H1 (cell line): ENCODE data around the gene SSNA1. TPM values are rescaled to one million over a fixed set of nuclear protein-coding genes. Genes with fewer than 3 reads are reported as not detected.

Experiments used
- CTCF ChIA-PET: fragments of 300-600 bp; sonication (Branson Sonifier 250); formaldehyde crosslinking; loops from one replicate; lab custom pipeline; 2021; ENCODE audit not compliant: partially characterized antibody; lab: Charles Lee
- POLR2A ChIA-PET: fragments of 300-600 bp; sonication (Branson Sonifier 250); formaldehyde crosslinking; loops from one replicate; lab custom pipeline; 2021; ENCODE audit warnings: inconsistent platforms; ENCODE audit not compliant: partially characterized antibody; lab: Charles Lee
- DNase-seq, 2 experiments: peaks; one replicate each; pipeline versions ENCODE4 v3.0.0 to v3.0.0-alpha.2; 2010 to 2022; ENCODE audit warnings: low spot score in 2 of 2, low read depth in 1 of 2, mixed read lengths in 1 of 2
- FAIRE-seq: peaks from 2 replicates; lab custom pipeline; 2011; peaks lifted over from hg19 to GRCh38; lab: Jason Lieb, UNC
- H2AFZ ChIP-seq: 2 replicates; pipeline ENCODE4 v1.8.1; 2012; ENCODE audit warnings: low read length, inconsistent platforms
- H2AK5ac ChIP-seq: 2 replicates; pipeline ENCODE4 v1.6.1; 2013; ENCODE audit warnings: low read depth, low read length
- H2BK120ac ChIP-seq: replicated peaks from 2 replicates; pipeline ENCODE3; 2013; ENCODE audit warnings: low read depth, low read length, inconsistent platforms
- H2BK12ac ChIP-seq: 2 replicates; pipeline ENCODE4 v1.6.1; 2013; ENCODE audit warnings: low read depth, low read length
- H2BK15ac ChIP-seq: 2 replicates; pipeline ENCODE4 v1.6.1; 2013; ENCODE audit warnings: low read length
- H2BK20ac ChIP-seq: 2 replicates; pipeline ENCODE4 v1.6.1; 2013; ENCODE audit warnings: low read length
- H2BK5ac ChIP-seq: 2 replicates; pipeline ENCODE4 v1.6.1; 2013; ENCODE audit warnings: low read depth, low read length
- H3K14ac ChIP-seq: 2 replicates; pipeline ENCODE4 v1.6.1; 2013; ENCODE audit warnings: inconsistent platforms; ENCODE audit not compliant: insufficient read length
- H3K18ac ChIP-seq: 2 replicates; pipeline ENCODE4 v1.6.1; 2013; ENCODE audit warnings: low read length; ENCODE audit errors: extremely low read depth
- H3K23ac ChIP-seq: 2 replicates; pipeline ENCODE4 v1.6.1; 2013; ENCODE audit warnings: inconsistent platforms; ENCODE audit not compliant: insufficient read length
- H3K23me2 ChIP-seq: 2 replicates; pipeline ENCODE4 v1.6.1; 2013; ENCODE audit warnings: low read depth, low read length
- H3K27ac ChIP-seq: 2 replicates; pipeline ENCODE4 v1.6.1; 2011; ENCODE audit warnings: low read depth, low read length, inconsistent platforms
- H3K27me3 ChIP-seq, 4 experiments: replicated peaks in 1 of 4; 1 replicate in 1 of 4; 2 replicates in 3 of 4; pipeline versions ENCODE4 v1.6.1 to v1.8.1; 2011 to 2013; ENCODE audit warnings: low read length in 3 of 4, mild to moderate bottlenecking in 3 of 4, inconsistent platforms in 2 of 4, mixed read lengths in 2 of 4, moderate library complexity in 1 of 4; ENCODE audit not compliant: control insufficient read depth in 3 of 4, insufficient read depth in 3 of 4; ENCODE audit errors: extremely low read depth in 1 of 4
- H3K36me3 ChIP-seq, 4 experiments: 2 replicates each; pipeline versions ENCODE4 v1.6.1 to v1.8.1; 2011 to 2013; ENCODE audit warnings: mild to moderate bottlenecking in 4 of 4, low read length in 3 of 4, moderate library complexity in 2 of 4, control low read depth in 1 of 4, inconsistent platforms in 1 of 4; ENCODE audit not compliant: insufficient read depth in 4 of 4, control insufficient read depth in 2 of 4
- H3K4ac ChIP-seq: replicated peaks from 2 replicates; pipeline ENCODE3; 2013; ENCODE audit warnings: low read length, low read depth, mixed read lengths, inconsistent platforms; ENCODE audit not compliant: insufficient read length
- H3K4me1 ChIP-seq, 4 experiments: replicated peaks in 1 of 4; 1 replicate in 1 of 4; 2 replicates in 3 of 4; pipeline versions ENCODE4 v1.6.1 to v1.8.1; 2011 to 2013; ENCODE audit warnings: low read length in 3 of 4, inconsistent platforms in 2 of 4, mixed read lengths in 1 of 4; ENCODE audit not compliant: insufficient read depth in 4 of 4, control insufficient read depth in 3 of 4
- H3K4me2 ChIP-seq, 2 experiments: 2 replicates each; pipeline versions ENCODE4 v1.6.1 to v1.8.1; 2011 to 2013; ENCODE audit warnings: low read depth in 2 of 2, low read length in 2 of 2, control low read depth in 1 of 2, inconsistent platforms in 1 of 2, mild to moderate bottlenecking in 1 of 2; ENCODE audit not compliant: insufficient read depth in 1 of 2
- H3K4me3 ChIP-seq, 4 experiments: fragments of 200-600, 300-600 bp in 1 of 4; sonication (generic), shearing (Covaris generic), sonication (Bioruptor Twin) in 1 of 4; 2 replicates each; pipeline versions ENCODE4 v1.5.1 to v1.8.1; 2011 to 2016; ENCODE audit warnings: low read length in 4 of 4, low read depth in 3 of 4, control low read depth in 2 of 4, inconsistent platforms in 2 of 4, mild to moderate bottlenecking in 2 of 4, mixed read lengths in 1 of 4, moderate library complexity in 1 of 4; ENCODE audit not compliant: insufficient read depth in 2 of 4; ENCODE audit errors: extremely low read depth in 1 of 4
- H3K56ac ChIP-seq: replicated peaks from 2 replicates; pipeline ENCODE3; 2013; ENCODE audit warnings: low read depth, mild to moderate bottlenecking, mixed read lengths, low read length, inconsistent platforms; ENCODE audit not compliant: insufficient read length
- H3K79me1 ChIP-seq: 2 replicates; pipeline ENCODE4 v1.6.1; 2013; ENCODE audit warnings: low read depth, low read length, control low read depth
- H3K79me2 ChIP-seq, 2 experiments: 2 replicates each; pipeline versions ENCODE4 v1.6.1 to v1.8.1; 2012 to 2013; ENCODE audit warnings: low read length in 2 of 2, mild to moderate bottlenecking in 2 of 2, inconsistent platforms in 1 of 2; ENCODE audit not compliant: insufficient read depth in 2 of 2, control insufficient read depth in 1 of 2
- H3K9ac ChIP-seq, 4 experiments: replicated peaks in 1 of 4; 1 replicate in 1 of 4; 2 replicates in 3 of 4; pipeline versions ENCODE4 v1.6.1 to v1.8.1; 2011 to 2013; ENCODE audit warnings: low read depth in 3 of 4, low read length in 3 of 4, control low read depth in 2 of 4, mild to moderate bottlenecking in 2 of 4, moderate library complexity in 2 of 4, inconsistent platforms in 1 of 4; ENCODE audit errors: extremely low read depth in 1 of 4
- H3K9me3 ChIP-seq, 2 experiments: 2 replicates each; pipeline versions ENCODE4 v1.6.1 to v1.8.1; 2012 to 2013; ENCODE audit warnings: mild to moderate bottlenecking in 2 of 2, moderate library complexity in 2 of 2, control low read depth in 1 of 2, inconsistent platforms in 1 of 2, low read depth in 1 of 2, low read length in 1 of 2, mixed read lengths in 1 of 2; ENCODE audit not compliant: insufficient read depth in 2 of 2
- H4K20me1 ChIP-seq, 2 experiments: replicated peaks in 1 of 2; 2 replicates each; pipeline versions ENCODE3 to v1.8.1; 2011 to 2013; ENCODE audit warnings: inconsistent platforms in 2 of 2, low read length in 2 of 2, mild to moderate bottlenecking in 1 of 2; ENCODE audit not compliant: insufficient read depth in 2 of 2, control insufficient read depth in 1 of 2
- H4K5ac ChIP-seq: 2 replicates; pipeline ENCODE4 v1.6.1; 2013; ENCODE audit warnings: low read length, low read depth, mixed read lengths, inconsistent platforms; ENCODE audit not compliant: insufficient read length
- H4K8ac ChIP-seq: 2 replicates; pipeline ENCODE4 v1.8.0; 2013; ENCODE audit warnings: mild to moderate bottlenecking, moderate library complexity, low read length, inconsistent platforms; ENCODE audit not compliant: insufficient read depth; ENCODE audit errors: extremely low read depth
- H4K91ac ChIP-seq: replicated peaks from 2 replicates; pipeline ENCODE3; 2013; ENCODE audit warnings: low read length, mixed read lengths, inconsistent platforms; ENCODE audit not compliant: insufficient read length
- GTF2F1 ChIP-seq: IDR thresholded peaks from 2 replicates; pipeline ENCODE4 v1.6.1; 2012; ENCODE audit warnings: low read depth, low read length, improper control_type of control experiment, borderline replicate concordance
- KDM1A ChIP-seq: fragments of 200-600, 300-600 bp; sonication (generic); IDR thresholded peaks from 2 replicates; pipeline ENCODE4 v1.7.1; 2016; ENCODE audit warnings: mild to moderate bottlenecking, low read length, borderline replicate concordance
- NRF1 ChIP-seq: IDR thresholded peaks from 2 replicates; pipeline ENCODE4 v1.6.1; 2011; ENCODE audit warnings: mild to moderate bottlenecking, low read depth, low read length, improper control_type of control experiment
- POLR2A ChIP-seq, 2 experiments: IDR thresholded peaks; 1 replicate in 1 of 2; 2 replicates in 1 of 2; pipeline ENCODE4 v1.6.1; 2011; ENCODE audit warnings: low read depth in 2 of 2, low read length in 2 of 2, mild to moderate bottlenecking in 2 of 2; ENCODE audit errors: control extremely low read depth in 1 of 2
- POLR2AphosphoS5 ChIP-seq: IDR thresholded peaks from 2 replicates; pipeline ENCODE4 v1.6.1; 2011; ENCODE audit warnings: low read depth, low read length
- RXRA ChIP-seq: IDR thresholded peaks from 2 replicates; pipeline ENCODE4 v1.6.1; 2011; ENCODE audit warnings: low read depth, mild to moderate bottlenecking, low read length, moderate library complexity; ENCODE audit not compliant: insufficient read depth
- SIRT6 ChIP-seq: IDR thresholded peaks from one replicate; pipeline ENCODE4 v1.7.1; 2012; ENCODE audit warnings: low read length, inconsistent platforms
- ZNF274 ChIP-seq: IDR thresholded peaks from 2 replicates; pipeline ENCODE4 v1.7.0; 2012; ENCODE audit warnings: low read length, borderline replicate concordance; ENCODE audit errors: extremely low read depth
- WGBS, 2 experiments: shearing (Covaris generic) in 1 of 2; methylation state at CpG; one replicate each; pipeline versions ENCODE4 v1.1.6 to v1.1.7; 2013 to 2015; ENCODE audit warnings: low lambda C conversion rate in 2 of 2, mixed read lengths in 2 of 2, inconsistent platforms in 1 of 2, low coverage in 1 of 2, missing lambda C conversion rate in 1 of 2; ENCODE audit not compliant: insufficient replicate concordance in 2 of 2, insufficient coverage in 1 of 2, insufficient read length in 1 of 2; ENCODE audit errors: extremely low coverage in 1 of 2, missing lambda C conversion rate in 1 of 2; 5-methylcytosine and 5-hydroxymethylcytosine counted together
- polyA plus RNA-seq, 7 experiments: library from polyadenylated mRNA; depleted of rRNA in 3 of 7; stranded (reverse) in 5 of 7; unstranded in 2 of 7; fragments of >200 nt in 5 of 7; fragments of 200-250 nt in 2 of 7; gene quantifications; 1 replicate in 5 of 7; 2 replicates in 1 of 7; 4 replicates in 1 of 7; pipeline versions ENCODE4 v1.2.1 to v1.2.3, GENCODE V29; 2011 to 2013; ENCODE audit warnings: missing spikeins in 2 of 7, mixed read lengths in 2 of 7
- total RNA-seq: library from RNA; stranded (reverse); fragmentation: NEBNext Ultra II Directional; extraction: Animal tissue kit (Norgen Biotek cat#: 25700); gene quantifications from 2 replicates; pipeline ENCODE4 v1.2.1, GENCODE V29; 2021

The SSNA1 gene
- total and polyA plus RNA-seq, 2 of the 8 experiments (the other 6 are each of a cell fraction or from before 2014, with no cell fraction given): 87.3 to 157 TPM

- no peak overlapping the region for H2BK20ac ChIP-seq
- H3K4me1 ChIP-seq: peaks cover 0 to 17% (median 6%) of the 10 kb centered on the region in 4 experiments; a peak in 5 of 7 replicates
- no peak overlapping the region for H4K91ac ChIP-seq
- H2AK5ac ChIP-seq: no peak overlapping the region
- H3K36me3 ChIP-seq: peaks cover 3 to 24% (median 11%) of the 10 kb centered on the region in 4 experiments; a peak in 7 of 8 replicates
- H2BK12ac ChIP-seq: no peak overlapping the region
- no peak overlapping the region for H3K14ac ChIP-seq
- H3K79me1 ChIP-seq: peaks cover 5% of the 10 kb centered on the region
- H3K9me3 ChIP-seq: no peaks in the 10 kb centered on the region
- H4K8ac ChIP-seq: no peak overlapping the region
- POLR2A ChIA-PET: interaction anchor here (1.2 to 11.0 kb wide), 2 partner anchors 20 to 44 kb away, joined by 3 to 107 read pairs; partner anchors contain the start of genes NDOR1 and TMEM203
- no peak overlapping the region for H3K4ac ChIP-seq
- no peak overlapping the region for H2BK120ac ChIP-seq
- no peak overlapping the region for H3K56ac ChIP-seq
- H3K4me3 ChIP-seq: no peak overlapping the region
- no peak overlapping the region for H3K18ac ChIP-seq
- H4K20me1 ChIP-seq: peaks cover 4 to 29% of the 10 kb centered on the region in 2 experiments
- CTCF ChIA-PET: interaction anchor here (1.0 to 14.0 kb wide), 3 partner anchors 9 to 43 kb away, joined by 3 to 204 read pairs (median 47); partner anchors contain the start of genes CYSRT1, RNF208, RNF224 and SLC34A3
- H2AFZ ChIP-seq: no peak overlapping the region
- no peak overlapping the region for H2BK15ac ChIP-seq
- no peak for TF ChIP-seq RXRA
- no peak for TF ChIP-seq GTF2F1
- no peak for TF ChIP-seq POLR2AphosphoS5
- TF ChIP-seq POLR2A (IDR thresholded peaks at IDR 0.05; ENCODE audit: control extremely low read depth in 1 of 2, low read depth in 2 of 2, low read length in 2 of 2): no peak
- no peak for TF ChIP-seq NRF1
- no peak for TF ChIP-seq ZNF274
- TF ChIP-seq SIRT6: no peak
- TF ChIP-seq KDM1A: no peak
- H3K27ac ChIP-seq: no peak overlapping the region
- H3K27me3 ChIP-seq: no peaks in the 10 kb centered on the region; a peak in 1 of 7 replicates
- peaks cover 0 to 30% of the 10 kb centered on the region in 2 experiments; a peak in 2 of 4 replicates for H3K79me2 ChIP-seq
- no peak overlapping the region for H2BK5ac ChIP-seq
- no peak for DNase-seq
- no peak overlapping the region for H3K23ac ChIP-seq
- no peak overlapping the region for H3K9ac ChIP-seq
- H3K4me2 ChIP-seq: peak overlapping the region in 1 of 2 experiments; percentile 83; a peak in 1 of 4 replicates
- 85% methylated on average over 6 of the region's 6 CpGs; no CpG with 5 or more reads in 1 of the 2 experiments for WGBS, 2 experiments
- no peak for FAIRE-seq
- no peak overlapping the region for H4K5ac ChIP-seq
- peaks cover 8% of the 10 kb centered on the region; the same call in 1 of the 2 replicates for H3K23me2 ChIP-seq
Observed at GRCh38 chr9:137186385-137186784, 2.1 kb upstream of the SSNA1 start.
